Hindlimb muscle (tissue), 1 donor: ENCODE data around the gene TPD52L2. TPM values are rescaled to one million over a fixed set of nuclear protein-coding genes. Genes with fewer than 3 reads are reported as not detected.
"Not testable (repeated sequence)": the region's sequence is repeated elsewhere in the genome, so short reads cannot be mapped to it uniquely, and the experiment has no call there.

ENCODE experiments used
- DNase-seq: peaks from one replicate; pipeline ENCODE4 v3.0.0-alpha.2; 2013
- polyA plus RNA-seq: library from polyadenylated mRNA; unstranded; fragments of 120-200 nt; gene quantifications from one replicate; pipeline ENCODE4 v1.2.1, GENCODE V29; 2013; ENCODE audit not compliant: insufficient read length

The TPD52L2 gene
- polyA plus RNA-seq, 1 donor = 87.2 TPM

DNA sequence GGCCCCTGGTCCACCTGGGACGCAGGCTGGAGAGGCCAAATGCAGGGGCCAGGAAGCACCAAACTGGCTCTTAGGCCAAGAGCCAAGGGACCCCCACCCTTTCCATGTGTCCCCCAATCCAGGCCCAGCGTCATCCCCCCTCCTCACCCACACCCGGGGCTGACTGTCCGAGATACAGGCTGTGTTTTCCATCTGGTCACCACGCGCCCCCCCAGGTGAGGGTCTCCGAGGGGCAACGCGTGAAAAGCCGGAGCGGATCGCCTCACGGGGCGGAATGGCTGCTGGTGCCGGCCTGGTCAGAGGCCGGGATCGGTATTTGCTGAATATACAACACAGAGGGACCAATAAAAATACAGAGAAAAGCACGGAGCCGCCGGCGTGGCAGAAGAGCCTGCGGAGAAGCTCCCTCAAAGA lies 9.0 kb upstream of the TPD52L2 start:
- no peak for DNase-seq

DNA sequence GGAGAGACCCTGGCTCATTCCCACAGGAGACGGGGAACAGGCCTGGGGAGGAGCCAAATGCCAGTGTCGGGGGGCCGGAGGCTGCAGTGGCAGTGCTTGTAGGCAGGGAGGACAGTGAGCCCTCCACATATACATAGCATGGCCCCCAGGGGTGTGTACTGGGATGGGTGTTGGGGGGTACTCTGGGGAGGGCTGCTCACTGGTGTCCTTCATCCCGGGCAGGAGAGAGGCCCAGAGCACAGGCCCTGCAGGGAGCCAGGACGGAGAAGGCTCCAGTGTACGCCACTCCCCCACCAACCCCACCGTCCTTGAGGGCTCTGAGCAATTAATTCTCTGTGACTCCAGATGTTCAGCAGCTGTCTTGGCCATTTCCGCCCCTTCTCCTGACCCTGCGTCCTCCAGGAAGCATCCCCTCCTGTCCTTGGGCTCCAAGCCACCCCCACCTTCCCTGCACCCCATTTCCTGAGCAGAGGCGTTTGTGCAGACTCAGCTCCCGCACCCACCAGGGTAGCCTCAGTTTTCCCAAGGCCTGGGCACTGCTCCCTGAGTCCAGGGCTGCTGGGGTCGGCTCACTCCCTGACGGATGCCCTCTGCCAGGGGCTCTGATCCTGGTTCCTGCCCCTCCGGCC lies 7.2 kb upstream of the TPD52L2 start:
- peak; percentile 55 for DNase-seq

DNA sequence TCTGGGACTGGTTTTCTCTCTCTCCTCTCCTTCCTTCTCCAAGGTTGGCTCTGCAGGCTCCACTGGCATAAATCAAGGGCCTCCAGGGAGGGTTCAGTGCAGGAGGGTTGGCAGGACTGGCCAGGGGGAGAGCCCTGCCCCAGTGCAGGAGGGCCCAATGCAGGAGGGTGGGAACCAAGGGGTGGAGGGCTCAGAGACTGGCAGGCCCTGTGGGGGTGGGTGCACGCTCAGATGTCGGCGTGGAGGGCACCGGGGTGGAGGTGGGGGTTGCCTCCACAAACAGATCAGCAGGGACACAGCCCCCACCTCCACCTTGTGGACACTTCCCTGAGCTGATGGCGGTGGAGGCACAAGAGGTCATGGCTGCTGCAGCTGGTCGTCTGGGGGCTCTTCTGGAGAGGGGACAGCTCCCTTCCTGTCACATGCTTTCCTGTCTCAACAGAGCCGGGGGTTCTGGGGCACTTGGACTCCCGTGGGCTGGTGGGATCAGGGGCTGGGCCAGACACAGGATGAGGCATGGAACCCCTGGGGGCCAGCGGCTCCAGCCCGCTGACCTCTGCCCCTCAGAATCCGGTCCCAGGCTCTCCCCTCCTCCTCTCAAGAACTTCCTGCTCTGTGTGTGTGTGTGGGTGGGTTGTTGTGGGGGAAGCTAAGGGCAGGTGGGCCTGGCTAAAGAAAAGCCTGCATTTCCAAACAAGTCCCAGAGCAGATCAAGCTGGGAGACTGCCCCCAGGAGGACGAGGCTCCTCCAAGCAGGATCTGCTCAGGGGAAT lies 6.5 kb upstream of the TPD52L2 start:
- peak; percentile 49 for DNase-seq

DNA sequence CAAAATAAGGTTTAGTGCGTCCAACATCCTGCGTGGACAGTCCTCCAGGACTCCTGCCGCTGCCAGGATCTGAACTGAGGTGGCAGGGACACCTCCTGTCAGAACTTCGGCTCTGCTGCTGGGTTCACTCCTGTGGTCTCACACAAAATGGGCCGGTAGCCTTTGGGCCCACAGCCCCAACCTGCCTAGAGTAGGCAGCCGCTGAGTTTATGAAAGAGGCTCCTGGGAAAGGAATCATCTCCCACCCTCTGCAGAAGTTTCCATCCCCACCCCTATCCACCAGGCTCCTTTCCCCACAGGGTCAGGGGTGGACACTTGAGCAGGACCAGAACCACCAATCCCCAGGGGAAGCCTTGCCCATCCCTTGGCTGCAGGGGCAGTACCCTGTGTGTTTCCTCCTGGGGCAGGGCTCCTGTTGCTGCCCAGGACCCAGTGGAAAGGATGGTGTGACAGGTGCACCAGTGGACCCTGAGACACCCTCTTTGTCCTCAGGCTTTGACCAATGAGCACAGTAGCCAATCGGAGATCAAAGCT lies 5.8 kb upstream of the TPD52L2 start:
- no peak for DNase-seq

DNA sequence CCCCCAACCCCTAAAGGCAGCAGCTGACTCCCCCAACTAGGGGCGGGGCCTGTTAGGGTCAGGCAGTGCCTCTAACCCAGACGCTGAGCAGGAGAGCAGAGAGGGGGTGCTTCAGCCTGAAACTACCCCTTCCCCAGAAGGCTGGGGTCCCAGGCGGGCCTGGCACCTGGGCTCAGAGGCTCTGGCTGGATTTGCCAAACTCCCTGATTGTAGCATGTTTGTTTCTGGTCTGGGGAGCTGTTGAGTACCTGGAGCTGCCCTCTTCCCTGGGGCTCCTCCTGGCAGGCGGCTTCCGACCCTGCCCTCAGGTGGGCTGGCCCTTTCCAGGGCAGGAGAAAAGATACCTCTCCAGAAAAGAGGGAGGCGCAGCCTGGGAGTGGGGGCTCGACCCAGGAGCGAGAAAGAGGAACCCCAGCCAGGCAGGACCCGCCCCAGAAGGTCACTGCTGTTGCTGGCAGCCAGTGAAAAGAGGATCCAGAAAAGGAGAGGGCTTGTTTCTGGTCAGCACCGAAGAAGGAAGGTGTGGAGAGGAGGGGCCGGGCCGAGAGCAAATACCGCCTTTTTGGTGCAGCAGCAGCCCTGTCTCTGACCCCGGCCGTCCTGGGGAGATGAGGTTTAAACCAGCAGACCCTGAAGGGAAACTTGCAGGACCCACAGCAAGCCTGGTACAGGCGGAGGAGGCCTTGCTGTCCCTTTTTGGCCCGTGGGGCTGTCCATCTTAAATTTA lies 4.6 kb upstream of the TPD52L2 start:
- no peak for DNase-seq

DNA sequence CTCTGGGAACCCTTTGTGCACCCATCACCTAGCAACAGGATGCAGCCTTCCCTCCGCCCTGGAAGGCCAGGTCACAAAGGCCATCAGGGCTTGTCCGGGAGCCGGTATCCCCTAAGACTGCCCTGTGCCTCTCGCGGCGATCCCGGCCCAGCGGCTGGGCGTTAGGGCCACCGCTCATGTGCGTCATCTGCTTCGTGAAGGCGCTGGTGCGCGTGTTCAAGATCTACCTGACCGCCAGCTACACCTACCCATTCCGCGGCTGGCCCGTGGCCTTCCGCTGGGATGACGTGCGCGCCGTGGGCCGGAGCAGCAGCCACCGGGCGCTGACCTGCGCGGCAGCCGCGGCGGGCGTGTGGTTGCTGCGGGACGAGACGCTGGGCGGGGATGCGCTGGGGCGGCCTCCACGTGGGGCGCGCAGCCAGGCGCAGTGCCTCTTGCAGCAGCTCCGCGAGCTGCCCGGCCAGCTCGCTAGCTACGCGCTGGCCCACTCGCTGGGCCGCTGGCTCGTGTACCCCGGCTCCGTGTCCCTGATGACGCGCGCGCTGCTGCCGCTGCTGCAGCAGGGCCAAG lies 3.6 kb upstream of the TPD52L2 start, which contains the start of gene ABHD16B:
TSS of gene ABHD16B (plus strand) at position 134 of the 570 bp plus-strand sequence. CDS start at position 177, 43 bp downstream.
- DNase-seq = no peak

DNA sequence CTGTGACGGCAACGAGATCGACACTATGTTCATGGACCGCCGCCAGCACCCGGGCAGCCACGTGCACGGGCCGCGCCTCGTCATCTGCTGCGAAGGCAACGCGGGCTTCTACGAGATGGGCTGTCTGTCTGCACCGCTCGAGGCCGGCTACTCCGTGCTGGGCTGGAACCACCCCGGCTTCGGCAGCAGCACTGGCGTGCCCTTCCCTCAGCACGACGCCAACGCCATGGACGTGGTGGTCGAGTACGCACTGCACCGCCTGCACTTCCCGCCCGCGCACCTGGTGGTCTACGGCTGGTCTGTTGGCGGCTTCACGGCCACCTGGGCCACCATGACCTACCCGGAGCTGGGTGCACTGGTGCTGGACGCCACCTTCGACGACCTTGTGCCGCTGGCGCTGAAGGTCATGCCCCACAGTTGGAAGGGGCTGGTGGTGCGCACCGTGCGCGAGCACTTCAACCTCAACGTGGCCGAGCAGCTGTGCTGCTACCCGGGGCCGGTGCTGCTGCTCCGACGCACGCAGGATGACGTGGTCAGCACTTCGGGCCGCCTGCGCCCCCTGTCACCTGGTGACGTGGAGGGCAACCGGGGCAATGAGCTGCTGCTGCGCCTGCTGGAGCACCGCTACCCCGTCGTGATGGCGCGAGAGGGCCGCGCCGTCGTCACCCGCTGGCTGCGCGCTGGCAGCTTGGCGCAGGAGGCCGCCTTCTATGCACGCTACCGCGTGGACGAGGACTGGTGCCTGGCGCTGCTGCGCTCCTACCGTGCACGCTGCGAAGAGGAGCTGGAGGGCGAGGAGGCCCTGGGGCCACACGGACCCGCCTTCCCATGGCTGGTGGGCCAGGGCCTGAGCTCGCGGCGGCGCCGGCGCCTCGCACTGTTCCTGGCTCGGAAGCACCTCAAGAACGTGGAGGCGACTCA lies 2.8 kb upstream of the TPD52L2 start:
- DNase-seq = no peak

DNA sequence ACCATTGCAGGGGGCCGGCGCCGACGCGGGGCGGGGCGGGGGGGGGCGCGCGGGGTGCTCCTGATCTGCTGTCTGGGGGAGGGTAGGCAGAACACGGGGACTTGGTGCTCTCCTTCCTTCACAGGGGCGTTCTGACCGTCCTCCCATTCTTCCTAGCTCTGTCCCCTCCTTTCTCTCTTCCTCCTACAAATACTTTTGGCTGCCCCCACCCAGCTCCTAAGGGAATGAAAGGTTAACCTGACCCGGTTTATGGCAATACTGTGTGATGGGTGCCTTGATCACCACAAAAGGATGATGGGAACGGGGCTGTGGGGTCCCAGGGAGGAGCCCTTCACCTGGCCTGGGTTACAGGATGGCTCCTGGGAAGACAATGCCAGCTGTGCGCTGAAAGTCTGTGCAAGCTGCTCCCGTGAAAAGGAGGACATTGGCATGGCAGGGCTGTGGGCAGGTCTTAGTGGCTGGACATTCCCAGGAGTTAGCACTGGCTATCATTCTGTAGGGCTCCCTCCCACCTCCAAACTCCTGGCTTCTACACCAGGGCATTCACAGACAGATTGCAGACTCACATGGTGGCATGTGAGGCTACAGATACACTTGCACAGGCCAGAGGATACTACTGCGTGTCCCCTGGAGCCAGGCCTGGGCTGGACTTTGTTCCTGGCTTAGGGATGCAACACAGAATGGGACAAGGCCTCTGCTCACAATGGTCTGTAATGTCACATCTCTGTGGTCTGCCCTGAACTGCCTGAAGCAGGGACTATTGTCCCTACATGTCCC lies 1.9 kb upstream of the TPD52L2 start:
- DNase-seq = no peak

DNA sequence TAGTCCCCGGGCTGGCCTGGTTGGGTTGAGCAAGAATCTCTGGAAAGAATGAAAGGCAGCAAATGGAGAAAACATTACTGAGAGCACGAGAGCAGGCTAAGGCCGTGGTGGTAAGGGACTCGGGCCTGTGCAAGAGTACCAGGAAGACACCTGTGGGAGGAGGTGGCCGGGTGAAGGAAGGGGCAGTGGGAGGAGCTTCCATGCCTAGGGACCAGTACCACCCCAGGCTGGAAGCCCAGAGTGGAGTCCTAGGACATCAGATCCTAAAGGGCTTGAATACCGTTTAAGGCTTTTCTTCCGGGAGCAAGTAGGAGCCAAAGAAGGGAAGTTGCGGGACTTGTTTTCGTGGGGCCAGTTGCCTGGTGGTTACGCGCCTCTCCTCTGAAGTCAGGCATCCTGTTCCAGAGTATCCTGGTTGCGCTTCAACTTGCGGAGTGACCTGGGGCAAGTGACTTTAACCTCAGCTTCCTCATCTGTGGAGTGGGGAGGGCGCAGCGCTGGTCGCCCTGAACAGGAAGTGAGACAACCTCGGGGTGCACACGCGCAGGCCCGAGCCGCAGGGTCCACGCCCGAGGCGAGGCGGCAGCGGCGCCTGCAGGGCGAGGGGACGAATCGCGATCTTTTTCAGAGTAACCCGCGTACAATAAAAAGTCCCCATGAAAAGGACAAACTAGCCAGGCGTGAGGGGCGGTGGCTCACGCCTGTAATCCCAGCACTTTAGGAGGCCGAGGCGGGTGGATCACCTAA lies 1.1 kb upstream of the TPD52L2 start:
- peak; percentile 86 for DNase-seq

DNA sequence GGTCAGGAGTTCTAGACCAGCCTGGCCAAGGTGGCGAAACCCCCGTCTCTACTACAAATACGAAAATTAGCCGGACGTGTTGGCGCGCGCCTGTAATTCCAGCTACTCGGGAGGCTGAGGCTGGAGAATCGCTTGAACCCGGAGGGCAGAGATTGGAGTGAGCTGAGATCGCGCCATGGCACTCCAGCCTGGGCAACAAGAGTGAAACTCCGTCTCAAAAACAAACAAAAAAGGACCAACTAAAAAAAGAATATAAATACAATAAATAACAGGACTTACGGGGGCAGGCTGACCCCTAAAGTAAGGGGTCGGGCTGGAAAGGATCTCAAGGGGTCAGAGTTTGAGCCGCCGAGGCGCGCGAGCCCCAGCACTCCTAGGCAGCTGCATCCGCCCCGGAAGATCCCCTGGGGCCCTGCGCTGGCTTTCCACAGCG lies 509 bp upstream of the TPD52L2 start:
- no peak for DNase-seq

DNA sequence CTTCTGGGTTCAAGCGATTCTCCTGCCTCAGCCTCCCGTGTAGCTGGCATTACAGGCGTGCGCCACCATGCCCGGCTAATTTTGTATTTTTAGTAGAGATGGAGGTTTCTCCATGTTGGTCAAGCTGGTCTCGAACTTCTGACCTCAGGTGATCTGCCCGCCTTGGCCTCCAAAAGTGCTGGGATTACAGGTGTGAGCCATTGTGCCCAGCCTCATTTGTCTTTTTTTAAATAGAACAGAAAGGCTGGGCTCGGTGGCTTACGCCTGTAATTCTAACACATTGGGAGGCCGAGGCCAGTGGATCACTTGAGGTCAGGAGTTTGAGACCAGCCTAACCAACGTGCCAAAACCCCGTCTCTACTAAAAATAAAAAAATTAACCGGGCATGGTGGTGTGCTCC lies 2.0 kb downstream of the TPD52L2 start:
- DNase-seq = not testable (repeated sequence)

DNA sequence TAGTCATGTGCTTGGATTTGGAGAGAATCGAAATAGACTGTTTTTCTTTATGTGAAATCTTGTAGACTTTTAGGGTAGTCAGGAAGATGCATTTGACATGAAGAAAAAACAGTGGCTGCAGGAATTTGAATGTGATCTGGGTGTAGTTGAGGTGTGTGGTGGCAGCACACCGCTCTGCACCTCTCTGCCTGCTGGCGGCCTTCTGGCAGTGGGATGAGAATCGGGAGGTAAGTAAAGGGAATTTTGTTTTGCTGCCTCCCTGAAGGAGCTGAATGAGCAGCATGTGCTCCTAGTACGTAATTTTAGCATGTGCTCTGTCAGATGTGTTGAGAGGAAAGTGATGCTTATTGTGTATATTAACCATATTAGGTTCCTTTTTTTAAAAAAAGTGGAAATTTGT lies 3.2 kb downstream of the TPD52L2 start:
- no peak for DNase-seq

DNA sequence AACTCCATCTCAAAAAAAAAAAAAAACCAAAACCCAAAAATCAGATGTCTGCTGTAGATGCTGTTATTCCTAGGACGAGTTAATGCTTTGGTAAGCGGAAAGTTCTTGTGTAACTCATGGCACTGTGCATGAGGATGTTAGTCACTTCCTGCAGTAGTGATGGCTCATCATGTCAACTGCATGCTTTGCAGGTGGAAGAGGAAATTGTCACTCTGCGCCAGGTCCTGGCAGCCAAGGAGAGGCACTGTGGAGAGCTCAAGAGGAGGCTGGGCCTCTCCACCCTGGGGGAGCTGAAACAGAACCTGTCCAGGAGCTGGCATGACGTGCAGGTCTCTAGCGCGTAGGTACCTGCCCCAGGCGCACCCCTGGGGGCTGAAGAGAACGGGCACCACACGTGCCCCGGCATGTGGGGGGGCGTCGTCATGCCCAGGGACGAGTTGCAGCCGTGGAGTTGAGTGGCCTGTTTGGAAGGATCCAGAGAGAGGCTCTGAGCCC lies 8.5 kb downstream of the TPD52L2 start:
- DNase-seq = peak; percentile 45

DNA sequence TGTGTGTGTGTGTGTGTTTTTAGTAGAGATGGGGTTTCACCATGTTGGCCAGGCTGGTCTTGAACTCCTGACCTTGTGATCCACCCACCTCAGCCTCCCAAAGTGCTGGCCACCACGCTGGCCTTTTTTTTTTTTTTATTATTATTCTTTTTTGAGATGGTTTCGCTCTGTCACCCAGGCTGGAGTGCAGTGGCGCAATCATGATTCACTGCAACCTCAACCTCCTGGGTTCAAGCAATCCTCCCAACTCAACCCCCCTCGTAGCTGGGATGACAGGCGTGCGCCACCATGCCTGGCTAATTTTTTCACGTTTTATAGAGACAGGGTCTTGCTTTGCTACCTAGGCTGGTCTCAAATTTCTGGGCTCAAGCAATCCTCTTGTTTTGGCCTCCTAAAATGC lies 9.2 kb downstream of the TPD52L2 start:
- DNase-seq = not testable (repeated sequence)

DNA sequence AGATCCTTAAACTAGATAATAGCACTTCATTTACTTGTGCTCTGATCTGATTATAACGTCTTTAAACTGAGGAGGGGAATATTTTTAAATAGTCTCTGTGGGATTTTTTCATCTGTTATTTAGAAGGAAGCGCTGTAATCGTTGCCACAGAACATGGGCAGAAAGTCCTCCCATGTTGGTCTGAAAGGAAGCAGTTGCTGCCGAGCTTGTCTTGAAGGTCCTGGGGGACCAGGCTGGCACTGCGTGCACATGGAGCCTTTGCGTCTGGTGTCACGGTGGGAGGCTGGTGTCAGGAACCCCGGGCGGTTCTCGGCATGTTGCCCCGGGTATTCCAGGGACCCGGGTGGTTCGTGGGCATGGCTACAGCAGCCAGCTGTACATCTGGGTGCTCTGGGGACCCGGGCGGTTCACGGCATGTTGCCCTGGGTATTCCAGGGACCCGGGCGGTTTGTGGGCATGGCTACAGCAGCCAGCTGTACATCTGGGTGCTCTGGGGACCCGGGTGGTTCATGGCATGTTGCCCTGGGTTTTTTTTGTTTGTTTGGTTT lies 11.5 kb downstream of the TPD52L2 start:
- no peak for DNase-seq

DNA sequence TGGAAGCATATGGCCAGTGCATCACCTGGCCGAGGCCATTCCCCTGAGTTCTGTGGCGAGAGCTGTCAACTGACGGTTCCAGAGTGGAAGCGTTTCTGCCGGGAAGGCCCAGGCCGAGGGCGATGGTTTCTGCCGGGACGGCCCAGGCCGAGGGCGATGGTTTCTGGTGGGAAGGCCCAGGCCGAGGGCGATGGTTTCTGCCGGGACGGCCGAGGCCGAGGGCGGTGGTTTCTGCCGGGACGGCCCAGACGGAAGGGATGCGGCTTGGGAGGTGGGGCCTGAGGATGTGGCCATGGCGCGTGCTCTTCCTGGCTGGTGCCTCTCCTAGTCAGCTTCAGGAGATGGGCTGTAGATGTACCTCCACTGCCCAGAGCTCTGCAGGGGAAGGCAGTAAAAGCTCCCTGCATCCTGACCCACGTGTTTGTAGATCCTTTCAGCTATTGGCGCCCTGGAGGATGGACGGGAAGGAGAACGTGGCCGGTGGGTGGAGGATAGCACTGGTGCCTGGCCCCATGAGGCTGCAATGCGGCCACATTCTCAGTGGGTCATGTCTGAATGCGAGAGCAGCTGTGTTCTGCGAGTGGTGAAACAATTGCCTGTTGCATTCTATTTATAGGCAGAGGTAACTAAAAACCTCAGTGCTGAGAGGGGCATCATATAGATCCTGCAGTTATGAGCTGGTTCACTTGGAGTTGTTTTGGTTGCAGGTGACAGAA lies 12.8 kb downstream of the TPD52L2 start:
- no peak for DNase-seq

DNA sequence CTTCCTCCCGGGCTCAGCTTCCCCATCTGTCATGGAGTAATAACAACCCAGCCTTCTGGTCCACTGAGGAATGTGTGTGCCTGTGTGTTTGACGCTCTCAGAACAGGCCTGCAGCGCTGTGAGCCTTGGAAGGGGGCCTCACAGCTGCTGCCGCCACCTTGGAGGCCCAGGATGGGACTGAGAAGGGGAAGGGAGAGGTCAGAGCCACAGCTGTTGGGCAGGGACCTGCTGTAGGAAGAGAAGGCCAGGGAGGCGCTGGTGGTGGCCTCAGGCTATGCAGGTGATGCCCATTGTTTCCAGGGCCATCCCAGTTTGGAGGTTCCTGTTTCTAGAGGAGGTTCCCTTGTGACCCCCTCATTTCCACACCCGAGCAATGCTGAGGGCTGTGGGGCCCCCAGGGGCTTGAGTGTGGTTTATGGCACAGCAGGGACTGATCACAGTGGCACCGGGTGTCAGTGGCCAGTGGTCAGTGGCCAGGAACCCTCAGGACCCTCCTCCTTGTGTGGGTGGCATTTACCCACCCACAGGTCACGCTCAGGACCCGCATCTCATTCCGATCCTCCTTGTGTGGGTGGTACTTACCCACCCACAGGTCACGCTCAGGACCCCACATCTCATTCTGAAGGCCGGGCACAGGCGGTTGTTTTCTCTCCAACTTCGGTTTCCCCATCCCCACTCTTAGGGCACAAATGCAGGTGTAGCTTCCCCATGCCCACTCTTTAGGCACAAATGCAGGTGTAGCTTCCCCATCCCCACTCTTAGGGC lies 14.0 kb downstream of the TPD52L2 start:
- DNase-seq = no peak

DNA sequence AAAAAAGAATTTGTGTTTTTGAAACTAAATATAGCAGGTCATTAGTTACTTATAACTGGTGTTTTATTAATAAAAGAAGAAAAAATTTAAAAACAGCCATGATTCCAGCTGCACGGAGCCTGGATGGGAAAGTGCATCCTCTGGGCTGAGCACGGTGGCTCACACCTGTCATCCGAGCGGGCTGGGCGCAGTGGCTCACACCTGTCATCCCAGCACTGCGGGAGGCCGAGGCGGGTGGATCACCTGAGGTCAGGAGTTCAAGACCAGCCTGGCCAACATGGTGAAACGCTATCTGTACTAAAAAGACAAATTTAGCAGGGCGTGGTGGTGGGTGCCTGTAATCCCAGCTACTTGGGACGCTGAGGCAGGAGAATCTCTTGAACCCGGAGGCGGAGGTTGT lies 15.8 kb downstream of the TPD52L2 start:
- not testable (repeated sequence) for DNase-seq
